CD4-positive, alpha-beta T cell treated with Interleukin-17A for 4 hours (primary cell): ENCODE results near the gene PDCD7.
"Not testable (repeated sequence)": the region's sequence is repeated elsewhere in the genome, so short reads cannot be mapped to it uniquely, and the experiment has no call there.

Source experiments
- DNase-seq: peaks from one replicate; pipeline ENCODE4 v3.0.0-alpha.2; 2020; ENCODE audit warnings: mixed read lengths

Gene PDCD7

DNA sequence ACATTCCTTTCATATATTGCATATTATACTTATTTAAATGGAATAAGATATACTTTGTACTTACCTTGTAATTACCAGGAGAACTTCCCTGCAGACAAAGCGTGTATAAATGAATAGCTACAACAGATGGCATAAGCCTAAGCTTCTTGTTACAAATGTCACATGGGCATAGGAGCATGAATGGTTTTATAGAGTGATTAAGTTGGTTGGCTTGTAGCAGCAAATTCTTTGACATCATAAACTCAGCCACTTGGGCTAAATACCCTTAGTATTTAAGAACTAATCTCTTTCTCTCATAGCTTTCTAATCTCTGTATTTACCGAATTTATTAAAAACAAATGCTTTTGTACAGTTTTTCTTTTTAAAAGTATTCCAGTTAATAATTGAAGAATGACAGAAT lies 18.5 kb downstream of the PDCD7 start, which contains the start of gene UBAP1L:
Gene UBAP1L, minus strand, starts transcription at position 115 of the 400 bp plus-strand sequence. CDS start 8,985 bp downstream, outside the sequence.
- DNase-seq: no peak

DNA sequence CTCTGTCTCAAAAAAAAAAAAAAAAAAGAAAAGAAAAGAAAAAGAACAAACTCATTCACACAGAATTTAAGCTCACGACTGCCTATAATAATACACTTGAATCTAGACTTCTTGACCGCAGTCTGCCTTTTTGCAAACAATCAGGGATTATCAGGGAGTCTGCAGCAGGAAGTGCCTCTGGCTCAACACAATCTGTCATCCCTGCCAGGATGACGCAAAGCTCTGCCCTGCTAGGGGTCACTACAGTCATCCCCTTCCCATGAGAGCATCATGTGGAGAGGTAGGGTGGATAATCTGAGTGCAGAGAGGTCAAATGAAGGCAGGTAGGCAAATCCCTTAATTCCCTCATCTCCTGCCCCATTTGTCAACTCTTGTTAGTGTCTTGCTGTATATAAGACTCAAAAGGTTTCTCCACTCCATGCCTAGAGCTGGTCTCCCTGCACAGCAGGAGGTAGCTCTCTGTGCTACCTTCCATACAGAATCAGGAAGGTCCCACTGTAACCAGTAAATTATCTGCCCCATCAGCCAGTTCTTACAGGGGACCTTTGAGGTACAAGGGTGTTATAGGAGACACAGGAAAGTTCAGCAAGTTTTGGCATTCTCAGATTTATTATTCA lies 22.8 kb downstream of the PDCD7 start:
- no peak for DNase-seq

DNA sequence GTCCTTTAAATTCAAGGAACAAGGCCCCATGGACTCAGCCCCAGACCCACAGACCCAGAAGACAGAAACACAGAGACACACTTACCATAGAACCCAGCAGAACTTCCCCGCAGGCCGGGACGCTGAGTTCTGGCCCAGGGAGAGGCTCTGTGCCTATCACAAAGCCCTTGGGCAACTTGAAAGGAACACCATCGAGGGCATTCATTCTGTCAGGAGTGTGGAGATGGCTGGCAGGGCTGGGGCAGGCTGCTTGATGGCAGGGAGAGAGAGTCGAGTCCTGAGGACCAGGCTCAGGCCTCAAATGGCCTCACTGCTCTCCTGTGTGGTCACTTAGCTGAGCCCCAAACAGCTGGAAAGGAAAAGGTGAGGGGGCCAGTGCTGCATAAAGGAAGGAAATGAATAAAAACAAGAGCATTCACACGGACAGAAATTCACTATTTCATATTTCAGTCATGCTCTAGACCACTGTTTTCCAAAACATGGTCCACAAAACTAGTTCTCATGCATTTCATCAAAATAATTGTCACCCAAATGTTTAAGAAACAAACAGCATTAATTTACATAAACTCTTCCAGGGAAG lies 27.5 kb downstream of the PDCD7 start:
- DNase-seq: no peak

DNA sequence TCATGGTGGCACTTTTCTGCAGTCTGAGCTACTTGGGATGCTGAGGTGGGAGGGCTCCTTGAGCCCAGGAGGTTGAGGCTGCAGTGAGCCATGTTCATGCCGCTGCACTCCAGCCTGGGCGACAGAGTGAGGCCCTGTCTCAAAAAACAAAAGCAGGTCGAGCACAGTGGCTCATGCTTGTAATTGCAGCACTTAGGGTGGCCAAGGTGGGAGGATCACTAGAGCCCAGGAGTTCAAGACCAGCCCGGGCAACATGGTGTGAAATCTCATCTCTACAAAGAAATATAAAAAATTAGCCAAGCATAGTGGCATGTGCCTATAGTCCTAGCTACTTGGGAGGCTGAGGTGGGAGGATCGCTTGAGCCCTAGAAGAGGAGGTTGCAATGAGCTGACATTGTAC lies 28.6 kb downstream of the PDCD7 start:
- no peak for DNase-seq

DNA sequence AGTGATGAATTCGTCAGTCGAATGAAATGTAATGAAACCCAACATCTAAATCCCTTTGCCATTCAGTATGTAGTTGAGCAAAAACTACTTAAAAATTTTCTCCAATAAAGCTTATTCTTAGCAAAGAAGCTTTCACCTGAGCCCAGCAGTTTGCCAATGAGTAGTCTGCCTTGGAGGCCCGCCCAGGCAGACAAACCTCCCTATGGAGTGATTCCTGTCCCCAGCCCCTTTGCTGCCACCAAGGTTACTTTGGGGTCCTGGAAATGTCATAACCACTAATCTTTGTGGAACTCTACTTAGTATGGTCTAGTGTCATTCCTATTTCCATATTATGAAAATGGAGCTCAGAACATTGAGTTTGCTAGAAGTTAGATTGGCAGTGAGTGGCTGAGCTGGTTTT lies 30.7 kb downstream of the PDCD7 start:
- no peak for DNase-seq

DNA sequence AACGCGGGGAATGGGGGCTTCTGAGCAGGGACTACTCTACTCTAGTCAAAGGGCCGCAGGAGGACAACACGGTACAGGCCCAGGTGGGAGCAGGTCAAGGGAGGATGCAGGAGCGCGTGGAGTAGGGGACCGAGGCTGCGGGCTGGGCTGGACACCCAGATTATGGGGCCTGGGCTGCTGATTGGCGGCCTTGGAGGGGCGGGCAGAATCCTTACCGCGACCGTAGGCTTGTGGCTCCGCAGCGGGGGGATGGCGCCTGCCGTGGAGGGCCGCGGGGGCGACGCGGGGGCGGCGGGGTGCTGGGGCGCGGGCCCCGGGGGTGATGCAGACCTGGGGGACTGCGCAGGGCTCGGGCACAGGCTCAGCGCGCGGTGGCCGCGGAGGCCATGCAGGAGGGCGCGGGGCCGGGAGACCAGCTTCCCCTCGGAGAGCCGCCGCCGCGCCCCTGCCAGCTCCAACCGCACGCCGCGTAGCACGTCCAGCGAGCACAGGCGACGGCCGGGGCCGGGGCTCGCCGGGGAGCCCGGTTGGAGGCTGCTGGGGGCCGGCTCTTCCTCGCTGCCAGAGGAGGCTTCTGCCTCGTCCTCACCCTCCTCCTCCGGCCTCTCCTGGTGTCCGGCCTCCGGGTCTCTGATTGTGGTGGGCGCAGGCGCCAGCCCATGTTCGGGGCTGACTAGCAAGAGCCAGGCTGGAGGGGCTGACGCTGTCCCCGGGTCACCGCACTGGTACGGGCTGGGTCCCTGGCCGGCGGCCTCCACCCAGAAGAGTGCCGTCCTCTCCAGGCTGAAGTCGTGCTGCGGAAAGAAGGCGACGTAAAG lies 31.5 kb downstream of the PDCD7 start:
- DNase-seq: no peak

DNA sequence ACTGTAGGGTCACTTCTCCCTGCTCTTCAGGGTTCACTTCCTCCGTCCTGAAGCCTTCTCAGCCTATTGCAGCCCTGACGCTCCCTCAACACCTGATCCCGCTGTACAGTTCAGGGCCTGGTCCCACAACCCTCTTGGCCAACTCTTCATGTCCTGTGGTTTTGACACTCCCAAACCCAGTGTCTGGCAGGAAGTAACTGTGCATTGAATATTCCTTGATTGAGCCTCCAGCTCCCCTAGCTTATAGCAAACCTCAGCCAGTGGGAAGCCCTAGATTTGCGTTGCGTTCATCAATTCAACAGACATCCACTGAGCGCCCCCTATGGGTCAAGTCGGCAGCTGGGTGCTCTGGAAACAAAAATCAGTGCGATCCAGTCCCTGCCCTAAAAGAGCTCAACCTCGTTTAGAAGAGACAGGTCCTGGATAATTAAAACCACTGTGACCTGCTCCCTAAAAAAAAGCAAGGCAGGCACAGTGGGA lies 32.2 kb downstream of the PDCD7 start:
- peak; percentile 63 for DNase-seq

DNA sequence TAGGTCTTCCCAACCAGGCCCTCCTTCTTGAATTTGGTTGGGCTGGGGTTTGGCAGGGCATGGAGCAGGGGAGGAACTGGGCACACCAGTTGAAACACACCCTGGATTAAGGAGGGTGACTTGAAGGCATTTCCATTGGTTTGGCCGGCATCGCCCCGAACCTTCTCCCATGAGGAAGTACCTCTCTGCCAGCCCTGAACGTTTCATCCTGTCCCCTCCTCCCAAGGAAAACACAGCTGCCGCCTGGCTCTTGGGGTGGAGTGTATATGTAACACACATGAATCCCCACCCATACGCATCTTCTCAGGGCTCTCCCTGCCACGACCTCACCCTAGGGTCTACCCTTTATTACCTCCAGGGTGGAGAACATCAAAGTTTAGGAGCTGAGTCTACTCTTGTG lies 33.2 kb downstream of the PDCD7 start:
- no peak for DNase-seq

DNA sequence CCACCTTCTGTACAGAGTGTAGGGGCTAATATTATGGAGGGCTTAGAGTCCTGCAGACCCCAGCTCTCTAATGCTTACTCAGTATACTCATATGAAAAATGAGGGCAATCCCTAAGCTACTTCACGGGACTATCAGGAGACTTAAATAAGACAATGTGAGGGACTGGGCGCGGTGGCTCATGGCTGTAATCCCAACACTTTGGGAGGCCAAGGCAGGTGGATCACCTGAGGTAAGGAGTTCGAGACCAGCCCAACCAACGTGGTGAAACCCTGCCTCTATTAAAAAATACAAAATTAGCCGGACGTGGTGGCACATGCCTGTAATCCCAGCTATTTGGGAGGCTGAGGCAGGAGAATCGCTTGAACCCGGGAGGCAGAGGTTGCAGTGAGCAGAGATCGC lies 33.8 kb downstream of the PDCD7 start:
- DNase-seq: not testable (repeated sequence)

DNA sequence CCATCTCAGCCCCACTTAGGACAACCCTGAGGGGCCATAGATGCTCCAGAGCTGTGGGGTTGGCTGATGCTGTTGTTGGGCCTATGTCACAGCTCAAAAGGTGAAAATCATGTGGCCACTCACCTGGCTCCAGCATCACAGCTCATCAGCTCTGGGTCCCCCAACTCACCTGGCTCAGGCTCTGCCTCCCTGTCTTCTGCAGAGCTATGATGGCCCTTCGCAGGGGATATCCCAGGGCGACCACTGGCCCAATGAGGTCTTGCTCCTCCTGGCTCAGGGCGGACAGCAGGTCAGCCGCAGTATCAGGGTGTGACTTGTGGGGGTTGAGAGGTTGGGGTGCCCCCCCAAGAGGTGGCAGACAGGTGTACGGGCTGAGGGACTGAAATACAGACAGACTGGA lies 34.3 kb downstream of the PDCD7 start:
- no peak for DNase-seq

DNA sequence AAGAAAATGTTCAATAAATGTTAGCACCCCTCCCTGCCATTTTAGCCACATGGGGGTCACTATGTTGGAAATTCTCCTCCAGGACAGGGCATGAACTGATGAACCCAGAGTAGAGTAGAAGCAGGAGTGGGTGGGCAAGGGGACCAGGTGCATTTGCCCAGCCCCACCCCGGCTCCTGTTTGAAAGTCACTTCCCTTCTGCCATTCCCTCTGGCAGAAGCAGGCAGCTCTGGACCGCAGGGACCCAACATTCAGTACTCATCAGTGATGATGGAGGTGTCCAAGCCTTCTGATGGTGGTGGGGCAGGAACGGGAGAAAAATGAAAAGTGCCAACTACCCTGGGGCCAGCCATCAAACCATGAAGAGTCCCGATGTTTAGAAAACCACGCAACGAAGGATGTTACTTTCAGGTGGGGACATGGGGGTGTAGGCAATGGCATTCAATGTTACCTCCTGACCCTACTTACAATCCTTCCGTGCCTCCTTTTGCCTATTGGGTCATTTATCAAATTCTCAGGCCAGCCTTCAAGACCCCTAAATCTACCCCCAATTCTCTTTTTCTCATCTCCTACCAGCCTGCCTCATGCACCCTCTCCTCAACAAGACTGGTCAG lies 35.9 kb downstream of the PDCD7 start:
- DNase-seq: no peak

DNA sequence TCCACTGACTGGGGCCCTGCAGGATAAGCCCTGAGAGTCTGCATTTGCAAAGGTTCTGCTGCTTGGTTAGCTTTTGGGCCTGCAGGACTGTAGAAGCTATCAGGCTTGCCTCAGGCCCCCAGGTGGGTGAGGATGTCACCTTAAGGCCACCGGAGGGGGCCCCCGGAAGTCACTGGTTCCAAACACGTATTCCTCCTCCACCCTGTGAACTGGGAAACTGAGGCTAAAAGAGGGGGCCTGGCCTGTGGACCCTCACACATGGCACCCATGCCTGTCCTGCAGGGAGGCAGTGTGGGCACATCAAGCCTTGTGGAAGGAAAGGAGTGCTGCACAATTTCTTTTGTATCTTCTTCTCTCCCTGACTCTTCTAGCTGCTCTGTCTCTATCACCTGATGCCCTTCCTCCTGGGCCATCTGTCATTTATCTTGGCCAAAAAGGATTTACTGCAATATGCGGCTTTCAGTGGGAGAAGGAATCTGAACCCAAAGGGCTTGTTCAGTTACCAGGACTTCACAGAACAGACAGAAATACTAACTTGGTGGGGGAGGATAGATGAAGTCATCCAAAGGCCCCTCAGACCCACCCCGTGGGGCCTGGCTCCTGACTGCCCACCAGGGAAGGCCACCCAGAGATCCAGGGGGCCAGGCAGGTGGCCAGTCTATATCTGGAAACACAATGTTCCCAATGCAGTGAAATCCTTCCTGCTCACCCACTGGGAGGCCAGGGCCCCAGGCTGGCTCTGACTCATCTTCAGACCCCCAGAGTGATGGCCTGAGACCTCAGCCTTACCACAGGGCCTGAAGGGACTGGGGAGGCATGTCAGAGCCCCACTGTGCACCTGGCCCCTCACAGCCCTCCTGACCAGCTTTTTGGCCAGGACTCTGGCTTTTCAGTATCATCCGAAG lies 36.9 kb downstream of the PDCD7 start:
- DNase-seq: no peak

DNA sequence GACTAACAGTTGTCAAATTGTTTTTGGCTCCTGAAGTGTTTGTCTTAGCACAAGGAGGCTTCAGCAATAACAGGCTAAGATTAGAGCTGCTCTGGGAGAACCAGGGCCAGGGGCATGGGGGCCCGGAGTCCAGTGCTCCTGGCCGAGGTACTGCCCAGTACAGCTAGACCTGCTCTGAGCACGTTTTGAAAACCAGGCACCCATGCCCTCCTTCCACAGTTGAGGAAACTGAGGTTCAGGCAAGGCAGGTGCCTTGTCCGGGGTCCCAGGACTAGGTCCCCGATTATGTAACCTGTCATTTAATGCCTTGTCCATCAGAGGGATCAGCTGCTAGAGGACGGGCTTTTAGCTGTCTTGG lies 37.9 kb downstream of the PDCD7 start:
- DNase-seq: no peak

DNA sequence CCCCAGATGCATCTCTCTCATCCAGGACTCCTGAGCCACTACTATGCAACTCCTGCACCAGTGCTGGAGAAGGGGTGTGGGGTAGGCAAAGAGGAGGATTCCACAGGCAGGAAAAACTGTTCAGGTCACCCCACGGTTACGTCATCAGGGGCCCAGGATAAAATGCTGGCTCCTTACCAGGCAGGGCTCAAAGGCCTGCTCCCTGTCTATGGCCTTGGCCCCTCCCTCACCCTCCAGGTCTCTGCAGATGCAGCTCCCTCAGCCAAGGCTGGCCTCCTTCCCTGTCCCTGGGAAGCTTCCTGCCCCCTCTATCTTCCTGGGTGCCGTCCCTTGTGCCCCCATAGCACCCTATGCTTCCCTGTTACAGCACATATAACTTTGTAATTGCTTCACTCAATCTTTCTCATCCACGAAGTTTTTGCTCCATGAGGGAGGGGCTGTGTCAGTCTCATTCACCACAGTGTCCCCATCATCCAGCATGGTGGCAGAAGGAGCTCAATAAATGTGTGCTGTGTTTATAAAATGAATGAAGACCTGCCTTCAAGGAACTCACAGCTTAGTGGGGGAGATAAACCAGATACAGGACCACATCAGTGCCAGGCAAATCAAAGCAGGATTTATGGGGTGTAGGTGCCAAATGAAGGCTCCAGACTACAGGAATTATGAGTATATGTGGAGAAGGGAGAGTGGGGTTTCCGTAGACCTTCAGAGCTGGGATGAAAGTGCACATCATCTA lies 38.4 kb downstream of the PDCD7 start:
- no peak for DNase-seq

DNA sequence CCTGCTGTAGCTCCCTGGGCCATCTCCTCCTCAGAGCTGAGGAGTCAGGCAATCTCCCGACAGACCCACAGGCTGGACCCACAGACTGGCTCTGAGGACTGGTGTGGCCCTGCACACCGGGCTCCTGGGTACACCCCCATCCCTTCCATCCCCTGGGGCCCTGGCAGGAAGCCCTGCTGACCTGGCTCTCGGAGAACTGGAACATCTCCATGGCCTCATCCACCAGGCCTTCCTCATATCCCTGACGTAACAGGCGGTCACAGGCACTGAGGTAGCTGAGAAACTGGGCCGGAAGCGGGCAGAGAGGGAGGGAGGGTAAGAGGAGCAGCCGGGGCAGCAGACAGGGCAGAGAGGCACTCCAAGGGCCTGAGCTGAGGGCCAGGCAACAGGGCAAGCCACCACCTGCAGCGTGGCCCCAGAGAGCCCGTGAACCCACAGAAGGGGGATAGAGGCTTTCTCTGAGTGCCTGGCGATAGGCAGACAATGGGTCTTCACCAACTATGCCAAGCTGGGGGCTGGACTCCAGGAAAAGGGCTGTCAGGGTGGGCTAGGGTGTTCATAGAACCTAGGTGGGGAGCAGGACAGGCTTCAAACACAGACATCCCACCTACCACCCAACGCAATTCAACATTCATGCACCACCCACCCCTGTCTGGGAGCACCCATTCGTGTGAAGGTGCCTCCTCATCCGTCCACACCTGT lies 39.2 kb downstream of the PDCD7 start:
- no peak for DNase-seq

DNA sequence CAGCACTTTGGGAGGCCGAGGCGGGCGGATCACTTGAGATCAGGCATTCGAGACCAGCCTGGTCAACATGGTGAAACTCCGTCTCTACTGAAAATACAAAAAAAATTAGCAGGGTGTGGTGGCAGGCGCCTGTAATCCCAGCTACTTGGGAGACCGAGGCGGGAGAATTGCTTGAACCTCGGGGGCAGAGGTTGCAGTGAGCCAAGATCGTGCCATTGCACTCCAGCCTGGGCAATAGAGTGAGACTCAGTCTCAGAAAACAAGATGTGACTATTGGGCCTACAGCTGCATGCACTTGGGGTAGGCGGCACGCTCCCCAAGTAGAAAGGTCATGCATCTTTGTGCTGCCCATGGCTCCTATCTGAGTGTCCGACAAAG lies 39.8 kb downstream of the PDCD7 start:
- not testable (repeated sequence) for DNase-seq

DNA sequence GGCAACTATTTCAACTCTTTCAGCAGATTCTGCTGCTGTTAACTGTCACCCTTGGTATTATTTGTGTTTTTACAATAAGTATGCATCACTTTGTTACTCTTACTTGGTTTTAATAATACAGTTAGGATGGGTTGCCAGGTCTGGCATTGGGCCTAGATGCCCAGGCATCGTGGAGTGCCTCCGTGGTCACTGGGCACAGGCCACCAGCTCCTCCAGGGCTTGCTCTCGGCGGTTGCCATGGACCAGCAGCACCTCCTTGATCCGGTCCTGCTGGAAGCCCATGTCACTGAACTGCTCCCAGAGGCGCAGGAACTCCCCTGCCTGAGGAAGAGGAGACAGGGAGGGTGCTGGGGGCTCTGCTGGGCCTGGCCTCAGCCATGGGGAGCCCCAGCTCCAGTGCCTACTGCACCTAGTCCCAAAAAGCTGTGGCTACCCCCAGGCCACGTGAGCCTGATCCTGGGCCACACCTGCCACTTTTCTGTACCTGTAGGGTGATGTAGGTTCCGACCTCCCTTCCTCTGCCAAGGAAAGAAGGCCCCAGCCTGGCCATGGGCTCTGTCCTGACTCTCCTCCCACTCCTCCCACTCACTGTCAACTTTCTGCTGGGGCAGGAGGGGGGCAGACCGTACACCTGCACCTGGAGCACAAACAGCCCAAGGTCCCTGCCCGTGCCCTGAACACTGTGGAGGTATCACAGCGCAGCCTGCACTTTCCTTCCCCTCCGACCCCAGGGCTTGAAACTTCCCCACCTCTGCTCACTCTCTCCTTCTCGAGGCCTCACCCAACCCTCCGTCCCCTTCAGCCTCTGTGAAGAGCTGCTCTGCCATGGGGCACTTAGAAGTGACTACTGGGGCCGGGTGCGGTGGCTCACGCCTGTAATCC lies 40.5 kb downstream of the PDCD7 start:
- DNase-seq: no peak

DNA sequence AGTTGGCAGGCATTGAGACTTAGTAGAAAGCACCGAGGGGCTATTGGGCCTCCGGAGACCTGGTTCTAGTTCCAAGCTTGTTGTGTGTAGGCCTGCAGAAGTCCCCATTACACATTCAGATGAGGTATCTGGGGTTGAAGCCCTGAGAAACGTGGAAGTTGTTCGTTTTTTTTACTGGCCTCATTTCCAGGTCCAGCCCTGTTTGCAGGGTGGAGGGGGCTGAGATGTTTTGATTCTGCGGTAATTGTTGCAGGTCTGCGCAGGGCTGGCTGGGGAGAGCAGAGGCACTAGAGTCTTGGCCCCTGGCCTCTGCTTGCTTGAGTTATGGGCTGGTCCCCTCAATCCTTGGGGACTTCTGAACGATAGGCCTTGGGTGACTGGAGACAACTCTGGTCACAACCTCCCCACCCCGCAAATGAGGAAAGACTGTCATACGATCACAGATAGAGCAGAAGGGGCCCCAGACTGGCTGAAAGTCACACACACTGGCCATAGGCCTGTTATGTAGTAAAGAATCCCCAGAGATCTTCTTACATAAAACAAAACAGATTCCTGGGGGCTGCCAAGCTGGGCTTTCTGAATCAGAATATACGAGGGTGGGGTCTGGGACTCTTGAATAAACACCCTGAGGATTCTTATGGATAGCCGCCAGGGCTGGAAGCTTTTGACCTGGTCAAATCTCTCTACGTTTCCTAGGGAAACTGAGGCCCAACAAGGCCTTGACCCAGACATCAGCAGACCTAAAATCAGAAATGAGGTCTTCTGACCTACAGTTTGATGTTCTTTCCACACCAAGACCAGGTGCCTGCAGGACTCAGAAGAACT lies 41.5 kb downstream of the PDCD7 start:
- no peak for DNase-seq

DNA sequence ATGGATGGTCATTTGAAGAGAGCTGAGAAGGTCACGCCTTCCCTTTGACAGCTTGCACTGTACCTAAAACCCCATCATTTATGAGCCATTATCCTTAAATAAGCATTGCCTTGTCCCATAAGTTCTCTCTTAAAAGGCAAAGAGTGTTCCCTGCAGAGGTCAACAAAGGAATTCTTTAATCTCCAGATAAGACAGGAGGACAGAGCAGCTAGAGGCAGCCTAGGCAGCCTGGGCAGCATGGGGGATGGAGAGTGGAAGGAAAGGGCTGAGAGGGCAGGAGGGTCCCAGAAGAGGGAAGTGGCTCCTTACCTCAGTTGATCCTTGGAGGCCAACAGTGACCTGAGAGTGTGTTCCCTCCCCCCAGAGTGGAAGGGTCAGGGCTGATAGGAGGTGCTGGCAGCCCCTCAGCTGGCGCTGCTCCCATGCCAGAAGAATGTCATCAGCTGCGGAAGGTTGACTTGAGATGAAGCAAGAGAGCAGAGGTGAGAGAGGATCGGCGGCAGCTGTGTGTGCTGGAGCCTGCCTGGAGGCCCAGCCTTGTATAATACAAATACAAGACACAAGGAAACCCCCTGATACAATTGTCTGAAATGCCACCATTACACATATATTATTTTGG lies 44.3 kb downstream of the PDCD7 start:
- DNase-seq: no peak
